ENCODE measurements around the gene PSAP. TPM values are rescaled to one million over a fixed set of nuclear protein-coding genes. Genes with fewer than 3 reads are reported as not detected.
"Not testable (repeated sequence)": the region's sequence is repeated elsewhere in the genome, so short reads cannot be mapped to it uniquely, and the experiment has no call there.

Gene PSAP
- total RNA-seq, 1 donor from 2014 or later: 117 TPM

GRCh38 chr10:71882813-71883659 lies 32.0 kb upstream of the PSAP start:
- Mint-ChIP-seq H3K36me3 (ENCODE audit: low read depth) (no peaks in the 10 kb centered on the region), H3K4me3 (no peak overlapping the region), H3K27me3 (ENCODE audit: insufficient read depth) (peaks cover 14% of the 10 kb centered on the region), H3K27ac (no peak overlapping the region), H3K4me1 (ENCODE audit: low read depth) (peaks cover 5% of the 10 kb centered on the region), H3K9me3 (no peaks in the 10 kb centered on the region)
- no peak for DNase-seq (ENCODE audit: low spot score)
- intact Hi-C loops (cut with micrococcal nuclease): no loop called here

GRCh38 chr10:71881647-71882355 lies 30.8 kb upstream of the PSAP start:
- intact Hi-C loops (cut with micrococcal nuclease): no loop called here
- Mint-ChIP-seq H3K4me3 (no peak overlapping the region), H3K27me3 (ENCODE audit: insufficient read depth) (peaks cover 12% of the 10 kb centered on the region), H3K27ac (no peak overlapping the region), H3K4me1 (ENCODE audit: low read depth) (peaks cover 5% of the 10 kb centered on the region), H3K9me3 (no peaks in the 10 kb centered on the region), H3K36me3 (ENCODE audit: low read depth) (no peaks in the 10 kb centered on the region)
- no peak for DNase-seq (ENCODE audit: low spot score)

- H3K27ac Mint-ChIP-seq; H3K9me3 Mint-ChIP-seq; intact Hi-C loops (cut with micrococcal nuclease); DNase-seq (ENCODE audit: low spot score); H3K27me3 Mint-ChIP-seq (ENCODE audit: insufficient read depth); H3K4me3 Mint-ChIP-seq; H3K4me1 Mint-ChIP-seq (ENCODE audit: low read depth); H3K36me3 Mint-ChIP-seq (ENCODE audit: low read depth): not testable (repeated sequence)
Measured at GRCh38 chr10:71881307-71881624, 30.2 kb upstream of the PSAP start.

GRCh38 chr10:71880425-71881306 lies 29.6 kb upstream of the PSAP start:
- Mint-ChIP-seq H3K4me1 (ENCODE audit: low read depth) (peaks cover 5% of the 10 kb centered on the region), H3K9me3 (no peaks in the 10 kb centered on the region)
- intact Hi-C loops (cut with micrococcal nuclease): no loop called here

GRCh38 chr10:71878327-71879034 lies 27.4 kb upstream of the PSAP start:
- Mint-ChIP-seq H3K9me3 (no peaks in the 10 kb centered on the region), H3K27me3 (ENCODE audit: insufficient read depth) (peaks cover 9% of the 10 kb centered on the region), H3K27ac (no peak overlapping the region), H3K4me1 (ENCODE audit: low read depth) (peaks cover 4% of the 10 kb centered on the region), H3K4me3 (no peak overlapping the region), H3K36me3 (ENCODE audit: low read depth) (no peaks in the 10 kb centered on the region)
- intact Hi-C loops (cut with micrococcal nuclease): no loop called here
- no peak for DNase-seq (ENCODE audit: low spot score)

More at GRCh38 chr10:71880425-71881306, 29.6 kb upstream of the PSAP start:
- no peak overlapping the region for H3K27ac Mint-ChIP-seq
- H3K27me3 Mint-ChIP-seq (ENCODE audit: insufficient read depth): peaks cover 9% of the 10 kb centered on the region
- no peak overlapping the region for H3K4me3 Mint-ChIP-seq
- H3K36me3 Mint-ChIP-seq (ENCODE audit: low read depth): no peaks in the 10 kb centered on the region
- DNase-seq (ENCODE audit: low spot score): no peak

- H3K4me3 Mint-ChIP-seq: no peak overlapping the region
- no peaks in the 10 kb centered on the region for H3K9me3 Mint-ChIP-seq
- H3K27ac Mint-ChIP-seq: no peak overlapping the region
- peaks cover 9% of the 10 kb centered on the region for H3K27me3 Mint-ChIP-seq (ENCODE audit: insufficient read depth)
- H3K4me1 Mint-ChIP-seq (ENCODE audit: low read depth): no peaks in the 10 kb centered on the region
- intact Hi-C loops (cut with micrococcal nuclease): no loop called here
- H3K36me3 Mint-ChIP-seq (ENCODE audit: low read depth): no peaks in the 10 kb centered on the region
- DNase-seq (ENCODE audit: low spot score): no peak
Measured at GRCh38 chr10:71877821-71878220, 26.8 kb upstream of the PSAP start.

GRCh38 chr10:71874680-71875354 lies 23.8 kb upstream of the PSAP start:
- H3K27ac Mint-ChIP-seq, H3K9me3 Mint-ChIP-seq: not testable (repeated sequence)

GRCh38 chr10:71873582-71874211 lies 22.6 kb upstream of the PSAP start:
- intact Hi-C loops (cut with micrococcal nuclease): no loop called here
- Mint-ChIP-seq H3K9me3 (no peaks in the 10 kb centered on the region), H3K4me3 (no peak overlapping the region), H3K27ac (no peak overlapping the region), H3K4me1 (ENCODE audit: low read depth) (no peaks in the 10 kb centered on the region), H3K27me3 (ENCODE audit: insufficient read depth) (peaks cover 4% of the 10 kb centered on the region), H3K36me3 (ENCODE audit: low read depth) (no peaks in the 10 kb centered on the region)
- no peak for DNase-seq (ENCODE audit: low spot score)

More at GRCh38 chr10:71874680-71875354, 23.8 kb upstream of the PSAP start:
- H3K4me1 Mint-ChIP-seq (ENCODE audit: low read depth); H3K4me3 Mint-ChIP-seq; H3K36me3 Mint-ChIP-seq (ENCODE audit: low read depth); DNase-seq (ENCODE audit: low spot score); H3K27me3 Mint-ChIP-seq (ENCODE audit: insufficient read depth); intact Hi-C loops (cut with micrococcal nuclease): not testable (repeated sequence)

- H3K4me1 Mint-ChIP-seq (ENCODE audit: low read depth); H3K4me3 Mint-ChIP-seq; DNase-seq (ENCODE audit: low spot score); H3K27ac Mint-ChIP-seq; intact Hi-C loops (cut with micrococcal nuclease); H3K27me3 Mint-ChIP-seq (ENCODE audit: insufficient read depth); H3K9me3 Mint-ChIP-seq; H3K36me3 Mint-ChIP-seq (ENCODE audit: low read depth): not testable (repeated sequence)
Measured at GRCh38 chr10:71869601-71870000, 18.6 kb upstream of the PSAP start.

GRCh38 chr10:71868192-71868697 lies 17.2 kb upstream of the PSAP start:
- Mint-ChIP-seq H3K4me1 (ENCODE audit: low read depth) (no peaks in the 10 kb centered on the region), H3K36me3 (ENCODE audit: low read depth) (no peaks in the 10 kb centered on the region), H3K27ac (no peak overlapping the region), H3K27me3 (ENCODE audit: insufficient read depth) (peaks cover 2% of the 10 kb centered on the region), H3K4me3 (no peak overlapping the region), H3K9me3 (no peaks in the 10 kb centered on the region)
- intact Hi-C loops (cut with micrococcal nuclease): no loop called here
- no peak for DNase-seq (ENCODE audit: low spot score)

GRCh38 chr10:71865561-71866041 lies 14.6 kb upstream of the PSAP start:
- Mint-ChIP-seq H3K27me3 (ENCODE audit: insufficient read depth) (peaks cover 2% of the 10 kb centered on the region), H3K27ac (no peak overlapping the region), H3K9me3 (no peaks in the 10 kb centered on the region), H3K36me3 (ENCODE audit: low read depth) (no peaks in the 10 kb centered on the region), H3K4me3 (no peak overlapping the region), H3K4me1 (ENCODE audit: low read depth) (no peaks in the 10 kb centered on the region)
- intact Hi-C loops (cut with micrococcal nuclease): no loop called here
- no peak for DNase-seq (ENCODE audit: low spot score)
